ENCODE results near the gene PCK2. TPM values are rescaled to one million over a fixed set of nuclear protein-coding genes. Genes with fewer than 3 reads are reported as not detected.

Gene PCK2
- total and polyA plus RNA-seq, 2 of the 13 experiments (the other 11 are each of a cell fraction or from before 2014, with no cell fraction given), result 129 to 272 TPM

GRCh38 chr14:24058260-24058950 lies 35.7 kb upstream of the PCK2 start (continued):
- TF ChIP-seq TFDP1 (CRISPR knock-in tag; IDR thresholded peaks at IDR 0.05; ENCODE audit: borderline replicate concordance) (0 out of 2 replicates have a peak, but pooled peaks have one; percentile 44), ZBTB46 (CRISPR knock-in tag; IDR thresholded peaks at IDR 0.05; ENCODE audit: borderline replicate concordance) (no peak; the same call in 1 of the 2 replicates), CCDC6 (CRISPR knock-in tag; IDR thresholded peaks at IDR 0.05) (no peak), EP300 (IDR thresholded peaks at IDR 0.05; ENCODE audit: low read depth in 2 of 2, low read length in 2 of 2) (no peak), EP300 (CRISPR knock-in tag; IDR thresholded peaks at IDR 0.05; ENCODE audit: borderline replicate concordance) (no peak), SNAPC2 (CRISPR knock-in tag; IDR thresholded peaks at IDR 0.05) (peak; percentile 18; the same call in 1 of the 2 replicates), SMAD1 (CRISPR knock-in tag; IDR thresholded peaks at IDR 0.05; ENCODE audit: borderline replicate concordance, low read depth) (0 out of 2 replicates have a peak, but pooled peaks have one; percentile 22), EEA1 (CRISPR knock-in tag; IDR thresholded peaks at IDR 0.05; ENCODE audit: borderline replicate concordance) (peak; percentile 13; the same call in 1 of the 2 replicates), ARID4A (CRISPR knock-in tag; IDR thresholded peaks at IDR 0.05; ENCODE audit: borderline replicate concordance) (peak; percentile 60; the same call in 1 of the 2 replicates), ZFX (CRISPR knock-in tag; IDR thresholded peaks at IDR 0.05; ENCODE audit: low read depth) (peak; percentile 65), ZNF224 (CRISPR knock-in tag; IDR thresholded peaks at IDR 0.05) (0 out of 2 replicates have a peak, but pooled peaks have one; percentile 21), XRCC5 (optimal IDR thresholded peaks at IDR 0.05; ENCODE audit: low read length) (peak; percentile 60), STAT5B (CRISPR knock-in tag; IDR thresholded peaks at IDR 0.05) (0 out of 2 replicates have a peak, but pooled peaks have one; percentile 93), ELF3 (CRISPR knock-in tag; IDR thresholded peaks at IDR 0.05) (peak; percentile 70; the same call in 1 of the 2 replicates), HOXA5 (CRISPR knock-in tag; IDR thresholded peaks at IDR 0.05) (no peak), MAFG (CRISPR knock-in tag; IDR thresholded peaks at IDR 0.05) (no peak), RXRA (CRISPR knock-in tag; IDR thresholded peaks at IDR 0.05) (no peak), MAFF (IDR thresholded peaks at IDR 0.05; ENCODE audit: low read depth, low read length) (no peak), YEATS4 (CRISPR knock-in tag; IDR thresholded peaks at IDR 0.05; ENCODE audit: borderline replicate concordance) (no peak), ZNF7 (CRISPR knock-in tag; IDR thresholded peaks at IDR 0.05) (no peak)
